ENCODE data around the gene PRELID1.
"Not testable (repeated sequence)": the region's sequence is repeated elsewhere in the genome, so short reads cannot be mapped to it uniquely, and the experiment has no call there.

Gene PRELID1

DNA sequence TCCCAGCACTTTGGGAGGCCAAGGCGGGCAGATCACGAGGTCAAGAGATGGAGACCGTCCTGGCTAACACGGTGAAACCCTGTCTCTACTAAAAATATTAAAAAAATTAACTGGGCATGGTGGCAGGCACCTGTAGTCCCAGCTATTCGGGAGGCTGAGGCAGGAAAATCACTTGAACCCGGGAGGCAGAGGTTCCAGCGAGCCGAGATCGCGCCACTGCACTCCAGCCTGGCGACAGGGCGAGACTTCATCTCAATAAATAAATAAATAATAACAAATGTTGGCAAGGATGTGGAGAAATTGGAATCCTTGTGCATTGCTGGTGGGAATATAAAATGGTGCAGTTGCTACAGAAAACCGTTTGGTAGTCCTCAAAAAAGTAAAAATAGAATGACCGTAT is 39.4 kb downstream of the PRELID1 start:
- DNase-seq, H3K4me3 Mint-ChIP-seq, CTCF ChIA-PET, H3K27me3 Mint-ChIP-seq, H3K27ac Mint-ChIP-seq, H3K9me3 Mint-ChIP-seq: not testable (repeated sequence)
- H3K36me3 Mint-ChIP-seq: peaks cover 50% of the 10 kb centered on the region
- H3K4me1 Mint-ChIP-seq: peaks cover 42% of the 10 kb centered on the region

- Mint-ChIP-seq H3K9me3 (peaks cover 5% of the 10 kb centered on the region), H3K27ac (no peak overlapping the region), H3K36me3 (peaks cover 49% of the 10 kb centered on the region)
Measured at GRCh38 chr5:177343777-177344176, 40.2 kb downstream of the PRELID1 start.

GRCh38 chr5:177344891-177345290 is 41.3 kb downstream of the PRELID1 start:
- Mint-ChIP-seq H3K27ac (no peak overlapping the region), H3K36me3 (peaks cover 49% of the 10 kb centered on the region)
- CTCF ChIA-PET: no interaction called here

More at GRCh38 chr5:177343777-177344176, 40.2 kb downstream of the PRELID1 start:
- CTCF ChIA-PET: interaction anchor here (1.0 kb wide), 1 partner anchor 25 kb away, joined by 4 read pairs; no protein-coding TSS in a partner anchor
- Mint-ChIP-seq H3K4me3 (no peak overlapping the region), H3K4me1 (peaks cover 45% of the 10 kb centered on the region), H3K27me3 (no peaks in the 10 kb centered on the region)
- no peak for DNase-seq

GRCh38 chr5:177346820-177347219 is 43.2 kb downstream of the PRELID1 start:
- H3K27me3 Mint-ChIP-seq: no peaks in the 10 kb centered on the region
- DNase-seq: no peak
- peaks cover 41% of the 10 kb centered on the region for H3K36me3 Mint-ChIP-seq
- H3K4me1 Mint-ChIP-seq: peaks cover 53% of the 10 kb centered on the region
- CTCF ChIA-PET: interaction anchor here (0.9 to 1.5 kb wide), 4 partner anchors 11 to 37 kb away, joined by 3 to 4 read pairs (median 3); no protein-coding TSS in a partner anchor
- H3K27ac Mint-ChIP-seq: no peak overlapping the region
- H3K9me3 Mint-ChIP-seq: no peaks in the 10 kb centered on the region
- no peak overlapping the region for H3K4me3 Mint-ChIP-seq

More at GRCh38 chr5:177344891-177345290, 41.3 kb downstream of the PRELID1 start:
- DNase-seq: no peak
- Mint-ChIP-seq H3K4me1 (peaks cover 46% of the 10 kb centered on the region), H3K4me3 (no peak overlapping the region), H3K27me3 (no peaks in the 10 kb centered on the region), H3K9me3 (peaks cover 1% of the 10 kb centered on the region)

- H3K27ac Mint-ChIP-seq: no peak overlapping the region
- no peak overlapping the region for H3K4me3 Mint-ChIP-seq
Measured at GRCh38 chr5:177347699-177348098, 44.1 kb downstream of the PRELID1 start.

DNA sequence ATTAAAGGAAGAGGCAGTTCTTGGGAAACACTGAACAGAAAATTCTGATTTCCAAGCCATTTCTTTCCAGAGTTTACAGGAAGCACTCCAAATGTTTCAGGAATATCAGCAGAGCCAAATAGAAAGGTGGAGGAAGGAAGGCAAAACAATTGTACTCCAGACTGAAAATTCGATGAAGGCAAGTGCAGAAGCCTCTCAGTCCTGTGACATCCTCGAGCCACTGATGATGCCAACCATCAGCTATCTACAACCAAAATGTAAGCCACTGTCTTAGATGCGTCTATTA is 45.7 kb downstream of the PRELID1 start:
- no peaks in the 10 kb centered on the region for H3K9me3 Mint-ChIP-seq
- peaks cover 60% of the 10 kb centered on the region for H3K4me1 Mint-ChIP-seq
- H3K27ac Mint-ChIP-seq: no peak overlapping the region
- H3K36me3 Mint-ChIP-seq: peaks cover 33% of the 10 kb centered on the region
- DNase-seq: no peak
- H3K27me3 Mint-ChIP-seq: no peaks in the 10 kb centered on the region
- H3K4me3 Mint-ChIP-seq: peak overlapping the region; percentile 97
- CTCF ChIA-PET: interaction anchor here (0.6 to 1.2 kb wide), 3 partner anchors 31 to 381 kb away, joined by 3 to 5 read pairs (median 4); no protein-coding TSS in a partner anchor

More at GRCh38 chr5:177347699-177348098, 44.1 kb downstream of the PRELID1 start:
- Mint-ChIP-seq H3K4me1 (peaks cover 59% of the 10 kb centered on the region), H3K27me3 (no peaks in the 10 kb centered on the region), H3K36me3 (peaks cover 38% of the 10 kb centered on the region), H3K9me3 (no peaks in the 10 kb centered on the region)
- DNase-seq: no peak
- CTCF ChIA-PET: interaction anchor here (0.5 to 1.5 kb wide), 3 partner anchors 22 to 36 kb away, joined by 3 to 4 read pairs (median 4); no protein-coding TSS in a partner anchor

DNA sequence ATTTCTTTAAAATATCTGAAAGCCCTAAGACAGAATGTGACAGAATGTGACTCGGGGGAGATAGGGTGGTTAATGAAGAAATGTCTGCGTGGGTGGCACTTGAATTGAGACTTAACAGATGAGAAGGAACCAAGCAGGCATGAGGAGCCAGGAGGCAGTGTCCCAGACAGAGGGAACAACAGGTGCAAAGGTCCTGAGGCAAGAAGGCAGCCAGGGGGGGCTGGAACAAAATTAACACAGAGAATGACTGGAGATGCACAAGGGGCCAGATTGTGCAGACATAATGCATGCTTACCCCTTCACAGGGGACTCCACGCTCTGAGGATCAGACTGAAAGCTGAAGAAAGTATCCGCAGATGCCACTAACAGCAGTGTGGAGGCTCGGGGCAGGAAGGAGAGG is 46.2 kb downstream of the PRELID1 start:
- Mint-ChIP-seq H3K27ac (peak overlapping the region; percentile 29), H3K27me3 (no peaks in the 10 kb centered on the region), H3K9me3 (peaks cover 3% of the 10 kb centered on the region), H3K4me1 (peaks cover 65% of the 10 kb centered on the region), H3K4me3 (peak overlapping the region; percentile 97), H3K36me3 (peaks cover 36% of the 10 kb centered on the region)
- no peak for DNase-seq
- CTCF ChIA-PET: interaction anchor here (0.6 to 2.4 kb wide), 4 partner anchors 30 to 381 kb away, joined by 3 to 9 read pairs (median 4); no protein-coding TSS in a partner anchor

GRCh38 chr5:177350776-177351391 is 47.3 kb downstream of the PRELID1 start:
- H3K27ac Mint-ChIP-seq: peak overlapping the region; percentile 99
- H3K4me3 Mint-ChIP-seq: peak overlapping the region; percentile 97
- peaks cover 10% of the 10 kb centered on the region for H3K9me3 Mint-ChIP-seq
- DNase-seq: no peak
- peaks cover 76% of the 10 kb centered on the region for H3K4me1 Mint-ChIP-seq
- H3K36me3 Mint-ChIP-seq: peaks cover 39% of the 10 kb centered on the region
- CTCF ChIA-PET: interaction anchor here (0.6 to 2.4 kb wide), 14 partner anchors 11 to 123 kb away, joined by 3 to 9 read pairs (median 4); no protein-coding TSS in a partner anchor
- H3K27me3 Mint-ChIP-seq: no peaks in the 10 kb centered on the region

- Mint-ChIP-seq H3K36me3 (peaks cover 32% of the 10 kb centered on the region), H3K4me1 (peaks cover 77% of the 10 kb centered on the region), H3K4me3 (peak within 1 kb of the TSS; percentile 97), H3K27ac (peak within 1 kb of the TSS; percentile 99), H3K27me3 (no peaks in the 10 kb centered on the region), H3K9me3 (peaks cover 11% of the 10 kb centered on the region)
- CTCF ChIA-PET: interaction anchor here (0.7 to 2.4 kb wide), 14 partner anchors 10 to 104 kb away, joined by 3 to 9 read pairs (median 4); no protein-coding TSS in a partner anchor
- DNase-seq: peak; percentile 94
Measured at GRCh38 chr5:177351392-177352329, 48.1 kb downstream of the PRELID1 start, which contains the start of gene LMAN2. Gene LMAN2 (minus strand): TSS chr5:177351668. CDS start chr5:177351647, 21 bp downstream.

DNA sequence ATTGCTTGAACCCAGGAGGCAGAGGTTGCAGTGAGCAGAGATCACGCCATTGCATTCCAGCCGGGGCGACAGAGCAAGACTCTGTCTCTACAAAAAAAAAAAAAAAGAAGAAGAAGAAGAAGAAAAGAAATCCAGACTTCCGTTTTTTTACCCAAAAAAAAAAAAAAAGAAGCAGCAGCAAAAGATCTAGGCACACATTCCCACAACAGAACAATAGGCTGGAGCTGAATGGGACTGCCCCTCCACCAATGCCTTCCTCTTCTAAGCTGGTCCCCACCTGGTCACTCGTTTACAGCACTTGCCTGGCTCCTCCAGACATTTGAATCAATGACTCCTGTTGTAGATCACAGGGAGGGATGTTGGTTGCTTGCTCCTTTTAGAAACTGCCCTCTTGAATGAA is 49.5 kb downstream of the PRELID1 start:
- peak overlapping the region; percentile 7 for H3K27ac Mint-ChIP-seq
- peaks cover 25% of the 10 kb centered on the region for H3K36me3 Mint-ChIP-seq
- H3K9me3 Mint-ChIP-seq: peaks cover 11% of the 10 kb centered on the region
- H3K4me3 Mint-ChIP-seq: peak overlapping the region; percentile 15
- DNase-seq: no peak
- CTCF ChIA-PET: interaction anchor here (1.8 kb wide), 1 partner anchor 8 kb away, joined by 7 read pairs; no protein-coding TSS in a partner anchor
- H3K27me3 Mint-ChIP-seq: no peaks in the 10 kb centered on the region
- H3K4me1 Mint-ChIP-seq: peaks cover 77% of the 10 kb centered on the region

DNA sequence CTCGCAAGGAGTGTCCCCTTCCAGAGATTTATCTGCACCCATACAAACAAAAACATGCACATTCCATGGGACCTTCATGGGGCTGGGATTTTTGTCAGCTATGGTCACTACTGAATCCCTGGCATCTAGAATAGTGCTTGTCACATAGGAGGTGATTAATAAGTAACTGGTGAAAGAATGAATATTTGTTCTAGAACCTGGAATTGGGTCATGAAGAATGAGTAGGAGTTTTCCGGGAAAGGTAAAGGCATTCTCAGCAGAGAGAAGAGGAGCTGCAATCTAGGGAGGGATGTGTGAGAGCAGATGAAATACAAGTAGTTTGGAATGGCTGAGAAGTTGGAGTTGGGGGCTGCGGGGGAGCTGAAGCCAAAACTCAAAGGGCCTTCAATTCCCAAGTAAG is 50.7 kb downstream of the PRELID1 start:
- CTCF ChIA-PET: interaction anchor here (1.0 to 8.1 kb wide), 2 partner anchors 16 to 36 kb away, joined by 4 to 75 read pairs; no protein-coding TSS in a partner anchor
- DNase-seq: no peak
- Mint-ChIP-seq H3K9me3 (peaks cover 11% of the 10 kb centered on the region), H3K27me3 (no peaks in the 10 kb centered on the region), H3K27ac (no peak overlapping the region), H3K36me3 (peaks cover 28% of the 10 kb centered on the region), H3K4me3 (no peak overlapping the region), H3K4me1 (peaks cover 78% of the 10 kb centered on the region)

DNA sequence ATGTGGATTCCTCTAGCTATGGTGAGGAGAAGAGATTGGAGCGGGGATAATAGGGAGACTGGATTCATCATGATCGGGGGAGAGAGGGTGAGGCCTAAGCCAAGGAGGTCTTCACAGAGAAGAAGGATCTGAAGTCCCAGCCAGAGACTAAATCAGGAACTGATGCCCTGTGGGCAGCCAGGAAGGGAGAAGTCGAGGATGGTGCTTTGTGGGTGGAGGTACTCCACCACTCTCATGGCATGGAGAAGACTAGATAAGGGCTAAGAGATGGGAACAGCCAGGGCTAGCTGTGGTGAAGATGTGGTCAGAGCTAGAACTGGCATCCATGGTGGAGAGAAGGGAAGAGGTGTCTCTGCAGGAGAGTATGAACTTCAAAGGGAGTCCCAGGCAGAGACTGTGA is 51.1 kb downstream of the PRELID1 start:
- Mint-ChIP-seq H3K4me3 (no peak overlapping the region), H3K4me1 (peaks cover 78% of the 10 kb centered on the region), H3K36me3 (peaks cover 31% of the 10 kb centered on the region), H3K27me3 (no peaks in the 10 kb centered on the region), H3K9me3 (peaks cover 11% of the 10 kb centered on the region), H3K27ac (no peak overlapping the region)
- CTCF ChIA-PET: interaction anchor here (1.0 to 8.1 kb wide), 4 partner anchors 15 to 101 kb away, joined by 3 to 75 read pairs (median 7); no protein-coding TSS in a partner anchor
- DNase-seq: no peak

DNA sequence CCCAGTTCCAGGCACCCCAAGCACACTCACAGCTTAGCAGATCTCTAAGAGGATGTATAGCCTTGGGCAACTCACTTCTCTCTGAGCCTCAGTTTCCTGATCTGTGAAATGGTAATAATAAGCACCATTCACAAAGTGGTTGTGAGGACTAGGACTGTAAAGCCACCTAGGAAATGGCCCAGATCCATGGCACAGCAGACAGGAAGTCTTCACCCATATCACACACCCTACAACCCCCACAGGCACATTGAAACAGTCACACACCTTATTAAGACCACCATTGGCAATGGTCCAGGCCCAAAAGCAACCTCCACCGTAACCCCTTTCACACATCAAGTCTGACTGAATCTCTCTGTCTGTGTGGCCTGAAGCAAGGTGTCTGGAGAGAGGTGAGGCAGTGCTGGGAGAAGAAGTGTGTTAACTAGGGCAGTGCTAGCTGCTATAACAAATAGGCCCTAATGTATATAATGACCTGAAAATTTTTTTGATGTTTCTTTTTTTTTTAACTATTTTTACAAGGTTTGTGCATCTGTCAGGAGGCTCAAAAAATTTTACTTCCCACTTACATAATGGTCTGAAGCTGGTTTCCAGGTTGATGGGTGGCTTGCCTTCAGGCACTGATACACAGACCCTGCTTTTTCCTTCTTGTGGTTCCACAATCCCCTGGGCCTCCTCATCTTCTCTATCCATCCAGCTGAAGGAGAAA is 51.7 kb downstream of the PRELID1 start:
- peak overlapping the region; percentile 35 for H3K27ac Mint-ChIP-seq
- H3K36me3 Mint-ChIP-seq: peaks cover 33% of the 10 kb centered on the region
- H3K27me3 Mint-ChIP-seq: no peaks in the 10 kb centered on the region
- peaks cover 11% of the 10 kb centered on the region for H3K9me3 Mint-ChIP-seq
- DNase-seq: no peak
- peaks cover 78% of the 10 kb centered on the region for H3K4me1 Mint-ChIP-seq
- H3K4me3 Mint-ChIP-seq: no peak overlapping the region
- CTCF ChIA-PET: interaction anchor here (1.3 to 8.1 kb wide), 4 partner anchors 15 to 100 kb away, joined by 3 to 75 read pairs (median 6); no protein-coding TSS in a partner anchor

Measured in activated naive CD4-positive, alpha-beta T cell treated with anti-CD3 and anti-CD28 coated beads, Interleukin-2, amount 10 ng/mL, durations not matched to agents 7 days and 5 days (primary cell).